ENCODE data around the gene LAX1. TPM values are rescaled to one million over a fixed set of nuclear protein-coding genes. Genes with fewer than 3 reads are reported as not detected.
"Not testable (repeated sequence)": the region's sequence is repeated elsewhere in the genome, so short reads cannot be mapped to it uniquely, and the experiment has no call there.

Gene LAX1, protein sequence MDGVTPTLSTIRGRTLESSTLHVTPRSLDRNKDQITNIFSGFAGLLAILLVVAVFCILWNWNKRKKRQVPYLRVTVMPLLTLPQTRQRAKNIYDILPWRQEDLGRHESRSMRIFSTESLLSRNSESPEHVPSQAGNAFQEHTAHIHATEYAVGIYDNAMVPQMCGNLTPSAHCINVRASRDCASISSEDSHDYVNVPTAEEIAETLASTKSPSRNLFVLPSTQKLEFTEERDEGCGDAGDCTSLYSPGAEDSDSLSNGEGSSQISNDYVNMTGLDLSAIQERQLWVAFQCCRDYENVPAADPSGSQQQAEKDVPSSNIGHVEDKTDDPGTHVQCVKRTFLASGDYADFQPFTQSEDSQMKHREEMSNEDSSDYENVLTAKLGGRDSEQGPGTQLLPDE
- polyA plus RNA-seq (ENCODE audit: insufficient read length) = 0.27 TPM
- long read RNA-seq, donor 1 = 0 reads
- long read RNA-seq, donor 2 = 0 reads
- long read RNA-seq, donor 3 = 0 reads
- long read RNA-seq, donor 4 = 0 reads
- long read RNA-seq, donor 5 = 0 reads
- long read RNA-seq, donor 6 = 0 reads
- long read RNA-seq, donor 7 = 0 reads
- long read RNA-seq, donor 8 = 0 reads

GRCh38 chr1:203765029-203765837 lies at the start of gene LAX1:
Gene LAX1 (plus strand): TSS chr1:203765183. CDS start chr1:203765566, 383 bp downstream.
- no peak for DNase-seq

GRCh38 chr1:203717120-203717519 lies 47.9 kb upstream of the LAX1 start:
- no peak for DNase-seq

- DNase-seq = peak; percentile 12
Observed at GRCh38 chr1:203720242-203720641, 44.7 kb upstream of the LAX1 start.

- DNase-seq = no peak
Observed at GRCh38 chr1:203722909-203723308, 42.1 kb upstream of the LAX1 start.

DNA sequence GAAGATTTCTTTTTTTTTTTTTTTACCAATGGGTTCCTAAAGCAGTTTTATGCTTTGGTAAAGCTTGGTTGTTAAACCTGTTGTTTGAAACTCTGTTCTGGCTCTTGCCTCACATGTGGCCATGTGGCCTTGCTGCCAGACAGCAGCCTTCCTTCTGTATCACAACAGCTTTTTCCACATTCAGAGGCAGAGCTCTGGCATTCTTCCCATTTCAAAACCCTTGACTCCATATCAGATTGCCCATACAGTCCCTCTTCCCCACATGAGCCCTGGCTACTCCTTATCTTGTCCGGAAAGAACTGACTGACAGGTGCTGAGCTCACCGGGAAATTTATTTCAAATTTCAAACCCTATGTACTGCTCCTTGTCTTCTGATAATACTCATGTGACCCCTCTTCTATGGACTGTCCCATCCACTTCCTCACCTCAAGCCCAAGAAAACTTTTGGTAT lies 38.5 kb upstream of the LAX1 start:
- no peak for DNase-seq

GRCh38 chr1:203733009-203733863 lies 31.7 kb upstream of the LAX1 start:
- DNase-seq = no peak

- no peak for DNase-seq
Observed at GRCh38 chr1:203742436-203742835, 22.5 kb upstream of the LAX1 start.

DNA sequence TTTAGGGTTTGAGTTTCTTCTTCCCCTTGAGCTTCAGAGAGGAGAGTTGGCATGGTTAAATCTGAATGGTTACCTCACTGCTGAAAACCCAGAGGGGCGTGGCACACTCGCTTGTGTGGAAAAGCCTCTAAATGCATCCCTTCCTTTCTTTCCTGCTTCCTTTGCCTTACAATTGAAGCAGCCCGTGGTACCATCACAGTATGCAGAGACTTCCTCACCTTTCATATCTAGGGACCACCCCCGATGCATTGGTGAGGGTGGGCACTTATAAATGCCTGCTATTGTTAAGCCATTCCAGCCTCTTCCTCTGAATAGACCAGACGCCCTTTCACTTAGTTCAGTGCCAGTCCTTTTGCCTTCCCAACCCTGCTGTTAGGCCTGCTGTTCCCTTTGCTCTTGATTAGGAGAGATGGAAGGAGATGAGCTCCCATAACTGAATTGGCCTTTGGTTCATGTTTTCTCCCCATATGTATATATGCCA lies 21.9 kb upstream of the LAX1 start:
- DNase-seq = no peak

GRCh38 chr1:203744075-203744972 lies 20.7 kb upstream of the LAX1 start:
- DNase-seq = no peak

DNA sequence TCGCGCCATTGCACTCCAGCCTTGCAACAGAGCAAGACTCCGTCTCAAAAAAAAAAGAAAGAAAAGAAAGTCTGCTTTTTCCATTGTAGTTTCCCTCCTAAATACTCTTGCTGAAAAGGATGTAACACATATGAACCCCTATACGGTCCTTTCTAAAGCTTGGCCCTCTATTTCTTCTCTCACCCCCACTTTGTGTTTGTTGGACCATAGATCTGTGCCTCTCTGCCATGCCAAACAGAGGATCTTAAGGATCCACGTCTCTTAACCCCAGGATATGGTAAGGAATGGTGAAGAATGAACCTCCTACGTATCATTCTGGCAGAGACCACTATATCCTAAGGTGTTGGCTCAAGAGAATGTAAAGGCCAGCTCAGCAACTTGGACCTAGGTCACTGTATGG lies 18.7 kb upstream of the LAX1 start:
- no peak for DNase-seq

DNA sequence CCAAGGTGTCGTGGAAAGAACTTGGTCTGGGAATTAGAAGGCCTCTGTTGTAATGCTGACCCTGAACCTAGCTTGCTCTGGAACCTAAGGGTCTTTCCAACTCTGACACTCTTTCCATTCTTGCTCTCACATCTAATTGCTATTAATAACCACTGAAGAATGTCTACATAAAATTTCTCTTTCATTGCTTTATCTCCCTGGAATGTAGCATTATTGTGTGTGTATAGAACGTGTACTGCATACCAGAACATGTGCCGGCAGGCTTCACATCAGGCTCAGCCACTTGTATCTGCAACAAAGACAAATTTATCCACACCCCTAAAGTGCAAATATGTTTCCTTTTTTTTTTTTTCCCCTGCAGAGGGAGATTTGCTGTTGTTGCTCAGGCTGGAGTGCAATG lies 13.9 kb upstream of the LAX1 start:
- DNase-seq = no peak

GRCh38 chr1:203751618-203752361 lies 13.2 kb upstream of the LAX1 start:
- not testable (repeated sequence) for DNase-seq

DNA sequence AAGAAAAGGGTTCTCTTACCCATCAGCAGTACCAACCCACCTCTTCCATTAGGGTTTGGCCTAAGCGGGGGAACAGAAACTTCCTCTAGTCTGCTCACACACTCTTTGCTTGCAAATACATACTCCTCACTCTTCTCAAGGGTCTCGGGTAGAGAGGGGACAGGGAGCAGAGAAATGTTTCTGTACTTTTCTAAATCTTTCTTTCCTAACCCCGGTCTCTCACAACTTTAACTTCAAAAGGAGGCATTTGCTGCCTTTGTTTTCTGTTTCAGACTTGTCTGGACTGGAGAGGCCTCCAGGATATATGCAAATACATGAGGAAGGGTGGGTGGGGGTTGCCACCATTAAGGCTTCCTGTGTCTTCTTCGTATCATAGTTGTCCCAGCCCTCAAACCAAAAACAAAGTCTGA lies 10.5 kb upstream of the LAX1 start:
- DNase-seq = no peak

GRCh38 chr1:203756036-203756435 lies 8.9 kb upstream of the LAX1 start:
- DNase-seq = no peak

- not testable (repeated sequence) for DNase-seq
Observed at GRCh38 chr1:203758749-203759148, 6.2 kb upstream of the LAX1 start.

- no peak for DNase-seq
Observed at GRCh38 chr1:203760506-203760905, 4.5 kb upstream of the LAX1 start.

- not testable (repeated sequence) for DNase-seq
Observed at GRCh38 chr1:203761958-203762357, 3.0 kb upstream of the LAX1 start.

GRCh38 chr1:203763505-203763904 lies 1.5 kb upstream of the LAX1 start:
- DNase-seq = no peak

- no peak for DNase-seq
Observed at GRCh38 chr1:203764105-203765028, 616 bp upstream of the LAX1 start.

Data from left kidney (tissue), 8 donors.